NCI-H774 (cell line): Measurements from ENCODE around the gene HOATZ.

Experiments used
- DNase-seq: peaks from one replicate; lab custom pipeline; 2025; lab: John Stamatoyannopoulos, UW

HOATZ gene

GRCh38 chr11:111549196-111549868, 34.8 kb downstream of the HOATZ start:
- DNase-seq, result no peak

- DNase-seq, result no peak
Measured at GRCh38 chr11:111549869-111550203, 35.3 kb downstream of the HOATZ start.

DNA sequence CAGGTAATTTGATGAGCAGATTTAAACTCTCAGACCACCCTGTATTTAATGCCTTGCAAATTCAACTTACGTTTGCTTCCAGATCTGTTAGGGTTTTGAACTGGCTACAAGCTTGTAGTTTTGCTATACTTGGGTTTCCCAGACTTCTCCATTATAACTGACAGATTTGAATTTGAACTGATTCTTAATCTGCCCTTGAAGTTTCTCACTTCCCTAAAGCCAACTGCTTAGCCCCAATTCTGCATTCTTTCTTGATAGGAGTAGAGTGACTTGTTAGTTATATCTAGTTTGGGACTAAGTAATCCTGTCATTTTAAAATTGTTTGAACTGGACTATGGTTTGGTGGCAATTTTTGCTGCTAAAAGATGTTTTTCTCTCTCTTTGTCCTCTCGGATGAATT, 35.7 kb downstream of the HOATZ start:
- no peak for DNase-seq

DNA sequence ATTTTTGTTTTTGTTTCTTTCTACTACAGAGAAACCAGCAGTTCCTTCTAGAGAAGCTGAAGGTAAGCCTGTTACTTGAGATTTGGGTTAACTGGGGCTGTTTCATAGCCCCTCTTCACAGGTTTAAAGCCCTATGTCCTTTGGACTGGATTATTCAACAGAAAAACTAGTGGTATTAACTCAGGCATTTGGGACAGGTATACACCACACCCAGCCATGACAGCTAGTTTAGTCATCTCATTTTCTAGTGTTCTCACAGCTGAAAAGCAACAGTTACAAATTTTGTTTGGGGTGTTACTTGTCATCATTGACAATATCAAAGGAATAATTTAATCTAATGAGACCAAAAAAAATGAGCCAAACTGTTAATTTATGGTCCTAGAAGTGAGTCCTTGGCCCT, 40.0 kb downstream of the HOATZ start:
- DNase-seq, result no peak

GRCh38 chr11:111555255-111555654, 40.7 kb downstream of the HOATZ start:
- DNase-seq, result no peak

DNA sequence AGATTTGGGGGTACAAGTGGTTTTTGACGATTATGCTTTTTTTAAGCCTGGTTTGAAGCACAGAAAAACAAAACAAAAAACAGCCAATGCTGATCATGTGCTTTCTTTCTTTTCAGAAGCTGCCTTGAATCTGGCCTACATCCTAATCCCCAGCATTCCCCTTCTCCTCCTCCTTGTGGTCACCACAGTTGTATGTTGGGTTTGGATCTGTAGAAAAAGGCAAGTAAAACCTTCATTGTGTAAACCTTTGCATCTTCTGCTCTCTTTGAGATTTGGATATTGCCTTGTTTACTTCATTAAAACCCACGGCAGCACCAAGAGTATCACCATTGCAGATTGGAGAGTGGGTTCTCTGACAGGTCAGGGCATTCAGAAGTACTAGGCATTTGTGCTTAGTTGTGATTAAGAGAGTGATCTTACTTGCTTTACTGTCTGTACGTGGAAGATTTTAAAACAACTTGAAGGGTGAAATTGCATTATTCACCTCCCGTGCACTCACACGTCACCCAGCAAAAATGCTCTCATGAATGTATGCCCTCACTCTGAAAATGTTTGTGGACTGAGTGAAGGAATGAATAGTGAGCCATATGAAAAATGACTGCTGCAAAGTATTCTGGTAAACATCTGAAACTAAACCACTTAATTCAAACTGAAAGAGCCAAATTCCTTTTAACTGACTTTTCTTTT, 43.0 kb downstream of the HOATZ start:
- DNase-seq, result no peak

DNA sequence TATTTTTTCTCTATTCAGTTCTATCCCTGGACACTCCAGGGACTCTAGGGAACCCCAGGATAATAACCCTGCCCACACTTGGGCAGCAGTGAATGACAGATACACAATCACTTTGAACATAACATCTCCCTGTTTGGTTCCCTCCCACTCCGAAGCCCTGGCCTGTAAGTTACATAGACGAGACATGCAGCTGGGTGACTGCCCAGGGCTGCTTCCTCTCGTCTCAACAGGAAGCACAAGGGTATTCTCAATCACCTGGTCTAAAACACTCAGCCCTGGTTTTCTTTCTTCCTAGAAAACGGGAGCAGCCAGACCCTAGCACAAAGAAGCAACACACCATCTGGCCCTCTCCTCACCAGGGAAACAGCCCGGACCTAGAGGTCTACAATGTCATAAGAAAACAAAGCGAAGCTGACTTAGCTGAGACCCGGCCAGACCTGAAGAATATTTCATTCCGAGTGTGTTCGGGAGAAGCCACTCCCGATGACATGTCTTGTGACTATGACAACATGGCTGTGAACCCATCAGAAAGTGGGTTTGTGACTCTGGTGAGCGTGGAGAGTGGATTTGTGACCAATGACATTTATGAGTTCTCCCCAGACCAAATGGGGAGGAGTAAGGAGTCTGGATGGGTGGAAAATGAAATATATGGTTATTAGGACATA, 45.4 kb downstream of the HOATZ start:
- DNase-seq, result no peak

DNA sequence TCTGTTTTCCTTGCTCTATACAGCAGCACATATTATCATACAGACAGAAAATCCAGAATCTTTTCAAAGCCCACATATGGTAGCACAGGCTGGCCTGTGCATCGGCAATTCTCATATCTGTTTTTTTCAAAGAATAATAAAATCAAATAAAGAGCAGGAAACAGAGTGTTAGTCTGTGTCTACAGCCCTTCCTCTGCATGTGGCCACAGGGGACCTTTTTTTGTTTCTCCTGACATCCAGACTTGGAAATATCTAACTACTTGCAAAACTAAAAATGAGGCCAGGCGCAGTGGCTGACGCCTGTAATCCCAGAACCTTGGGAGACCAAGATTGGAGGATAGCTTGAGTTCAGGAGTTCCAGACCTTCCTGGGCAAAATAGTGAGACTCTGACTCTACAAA, 46.2 kb downstream of the HOATZ start:
- DNase-seq, result no peak

GRCh38 chr11:111561306-111561705, 46.7 kb downstream of the HOATZ start:
- no peak for DNase-seq

GRCh38 chr11:111561791-111562325, 47.3 kb downstream of the HOATZ start:
- no peak for DNase-seq

- DNase-seq, result no peak
Measured at GRCh38 chr11:111562692-111563389, 48.3 kb downstream of the HOATZ start.

GRCh38 chr11:111565114-111565720, 50.6 kb downstream of the HOATZ start:
- peak; percentile 66 for DNase-seq

DNA sequence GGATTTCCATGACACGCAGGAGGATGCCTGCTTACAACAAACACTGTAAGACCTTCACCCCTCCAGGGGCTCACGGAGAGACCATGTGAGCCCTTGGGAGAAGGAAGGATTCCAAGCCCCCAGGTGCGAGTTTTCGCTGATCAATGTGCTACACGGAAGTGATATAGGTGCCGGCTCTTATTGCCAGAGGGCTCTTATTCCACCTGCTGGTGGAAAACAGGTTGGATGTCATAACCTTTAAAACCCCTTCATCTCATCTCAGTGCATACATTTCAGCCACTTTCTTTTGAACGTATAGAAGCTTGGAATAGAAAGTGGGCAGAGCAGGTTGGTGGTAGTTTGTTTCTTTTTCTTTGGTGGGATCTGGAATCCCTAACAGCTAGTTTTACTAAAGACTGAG, 51.7 kb downstream of the HOATZ start:
- no peak for DNase-seq

- no peak for DNase-seq
Measured at GRCh38 chr11:111569476-111569875, 54.9 kb downstream of the HOATZ start.

DNA sequence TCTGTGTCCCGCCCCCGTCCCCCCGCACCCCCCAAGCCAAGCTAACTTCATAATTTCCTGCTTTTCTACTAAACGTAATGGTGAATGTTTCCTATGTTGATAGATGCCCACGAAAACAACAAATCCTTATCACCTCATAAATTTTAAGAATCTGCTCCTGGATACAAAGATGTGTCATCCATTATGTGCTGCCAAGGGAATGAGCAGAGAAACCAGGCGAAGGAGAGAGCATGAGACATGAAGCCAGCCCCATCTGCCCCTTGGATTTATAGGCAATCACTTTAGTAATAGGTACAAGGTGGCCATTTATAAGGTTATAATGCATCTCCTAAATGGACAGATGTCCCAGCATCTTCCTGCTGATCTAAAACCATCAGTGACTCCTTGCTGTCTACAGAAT, 56.2 kb downstream of the HOATZ start:
- no peak for DNase-seq

DNA sequence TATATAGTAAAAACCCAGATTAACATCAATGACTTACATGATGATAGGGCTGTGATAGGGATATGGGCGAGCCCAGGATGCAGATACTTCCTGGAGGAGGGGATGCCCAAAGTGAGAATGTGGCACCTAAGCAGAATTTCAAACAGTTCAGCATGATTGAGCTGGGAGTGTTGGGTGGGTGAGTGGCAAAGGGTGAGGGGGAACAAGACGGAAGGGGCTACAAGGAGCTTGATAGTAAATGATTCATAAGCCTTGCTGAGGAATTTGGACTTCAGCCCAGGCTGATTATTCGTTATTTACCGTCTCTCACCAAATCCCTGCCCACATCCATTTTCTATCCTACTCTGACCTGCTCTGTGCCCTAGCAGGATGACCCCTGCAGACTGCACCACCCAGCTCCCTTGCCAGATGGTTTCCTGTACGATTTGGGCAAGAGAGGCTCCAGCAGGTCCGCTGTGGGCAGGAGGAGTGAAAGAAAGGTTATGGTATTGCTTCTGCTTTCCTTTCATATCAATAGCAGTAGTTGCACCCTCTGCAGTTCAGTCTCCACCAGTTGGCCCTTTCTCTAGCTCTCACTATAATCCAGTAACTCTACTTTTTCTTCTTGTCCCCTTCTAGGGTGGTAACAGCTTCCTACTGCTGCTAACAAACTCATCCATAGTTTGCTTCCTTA, 57.4 kb downstream of the HOATZ start:
- DNase-seq, result no peak

- no peak for DNase-seq
Measured at GRCh38 chr11:111572581-111572980, 58.0 kb downstream of the HOATZ start.

DNA sequence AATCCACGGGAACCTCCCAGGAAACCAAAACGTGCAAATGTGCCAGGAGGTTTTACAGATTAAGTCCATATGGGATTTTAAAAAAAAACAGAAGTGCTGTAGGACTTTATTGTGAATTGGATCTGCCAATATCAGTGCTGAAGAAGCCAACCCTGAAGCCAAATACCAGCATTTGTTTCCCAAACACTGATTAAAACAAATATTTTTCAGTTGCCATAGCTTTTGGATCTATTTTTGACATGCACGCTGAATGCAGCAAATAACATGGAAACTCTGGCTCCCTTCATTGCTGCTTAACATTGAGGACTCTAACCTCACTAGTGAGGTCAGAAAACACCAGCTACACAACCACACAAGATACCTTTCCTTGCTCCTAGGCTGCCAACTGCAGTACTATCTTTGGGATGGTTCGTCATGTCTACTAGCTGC, 59.3 kb downstream of the HOATZ start:
- DNase-seq, result no peak

GRCh38 chr11:111574373-111575225, 60.0 kb downstream of the HOATZ start:
- no peak for DNase-seq

DNA sequence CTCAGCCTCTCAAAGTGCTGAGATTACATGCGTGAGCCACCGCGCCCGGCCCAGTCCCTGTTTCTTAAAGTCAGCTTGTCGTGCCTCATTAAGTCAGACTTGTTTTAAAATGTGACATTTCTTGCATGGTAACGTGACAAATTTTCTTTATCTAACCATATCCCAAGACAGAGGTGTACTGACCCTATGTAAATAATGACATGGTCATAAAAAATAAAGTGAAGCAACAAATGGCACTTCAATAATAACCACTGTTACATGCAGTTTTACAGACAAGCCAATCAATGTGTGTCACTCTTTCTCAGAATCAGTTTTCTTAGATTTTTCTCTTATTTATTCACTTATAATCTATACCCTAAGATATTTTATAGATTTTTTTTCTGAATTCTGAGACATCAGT, 61.2 kb downstream of the HOATZ start:
- no peak for DNase-seq

- DNase-seq, result no peak
Measured at GRCh38 chr11:111577821-111578220, 63.2 kb downstream of the HOATZ start.
